Activated CD4-positive, CD25-positive, alpha-beta regulatory T cell treated with anti-CD3 and anti-CD28 coated beads, Interleukin-2, amount 50 U/mL, for 72 hours (primary cell): ENCODE measurements around the gene FANCC.

Source experiments
- DNase-seq: peaks from one replicate; pipeline ENCODE4 v3.0.0; 2021

Gene FANCC

GRCh38 chr9:95081998-95082397 is 235.5 kb downstream of the FANCC start:
- DNase-seq: no peak

- no peak for DNase-seq
Observed at GRCh38 chr9:95080961-95081647, 236.4 kb downstream of the FANCC start.

- no peak for DNase-seq
Observed at GRCh38 chr9:95079461-95079860, 238.0 kb downstream of the FANCC start.

- no peak for DNase-seq
Observed at GRCh38 chr9:95078939-95079338, 238.6 kb downstream of the FANCC start.

GRCh38 chr9:95078511-95078910 is 239.0 kb downstream of the FANCC start:
- no peak for DNase-seq

- no peak for DNase-seq
Observed at GRCh38 chr9:95077766-95078370, 239.6 kb downstream of the FANCC start.

GRCh38 chr9:95077053-95077765 is 240.3 kb downstream of the FANCC start:
- no peak for DNase-seq

- DNase-seq: no peak
Observed at GRCh38 chr9:95076696-95077052, 240.8 kb downstream of the FANCC start.

- DNase-seq: no peak
Observed at GRCh38 chr9:95075700-95076099, 241.8 kb downstream of the FANCC start.

GRCh38 chr9:95074632-95075031 is 242.9 kb downstream of the FANCC start:
- no peak for DNase-seq

GRCh38 chr9:95073918-95074317 is 243.6 kb downstream of the FANCC start:
- DNase-seq: no peak

- no peak for DNase-seq
Observed at GRCh38 chr9:95073042-95073607, 244.4 kb downstream of the FANCC start.

- no peak for DNase-seq
Observed at GRCh38 chr9:95071925-95072324, 245.6 kb downstream of the FANCC start.

GRCh38 chr9:95071450-95071849 is 246.1 kb downstream of the FANCC start:
- DNase-seq: no peak

GRCh38 chr9:95070549-95071021 is 246.9 kb downstream of the FANCC start:
- no peak for DNase-seq

- no peak for DNase-seq
Observed at GRCh38 chr9:95067897-95068296, 249.6 kb downstream of the FANCC start.

- no peak for DNase-seq
Observed at GRCh38 chr9:95067057-95067456, 250.5 kb downstream of the FANCC start.

- DNase-seq: no peak
Observed at GRCh38 chr9:95065224-95065623, 252.3 kb downstream of the FANCC start.

- DNase-seq: no peak
Observed at GRCh38 chr9:95063300-95063699, 254.2 kb downstream of the FANCC start.

GRCh38 chr9:95062596-95063065 is 254.9 kb downstream of the FANCC start:
- no peak for DNase-seq

- DNase-seq: no peak
Observed at GRCh38 chr9:95061916-95062595, 255.5 kb downstream of the FANCC start.

- DNase-seq: no peak
Observed at GRCh38 chr9:95060916-95061315, 256.6 kb downstream of the FANCC start.

GRCh38 chr9:95060234-95060633 is 257.3 kb downstream of the FANCC start:
- no peak for DNase-seq
